Measurements from ENCODE around the gene PFKFB1.

DNA sequence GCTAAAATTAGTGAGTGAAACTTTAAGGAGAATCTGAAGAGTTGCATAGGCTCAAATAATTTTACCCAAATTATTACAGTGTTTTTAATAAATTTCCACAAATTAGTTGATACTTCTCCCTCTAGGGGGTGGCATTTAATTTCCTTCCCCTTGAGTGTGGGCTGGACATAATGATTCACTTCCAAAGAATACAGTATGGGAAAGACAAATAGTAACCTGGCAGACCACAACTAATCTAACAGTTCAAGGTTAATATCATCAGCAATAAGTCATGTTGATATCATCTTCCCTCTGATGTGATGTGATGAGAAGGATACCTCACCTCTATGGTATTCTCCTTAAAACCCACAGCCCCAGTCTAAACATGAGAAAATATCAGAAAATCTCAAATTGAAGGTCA is 15.5 kb downstream of the PFKFB1 start:
- TF ChIP-seq, protein P1, sequence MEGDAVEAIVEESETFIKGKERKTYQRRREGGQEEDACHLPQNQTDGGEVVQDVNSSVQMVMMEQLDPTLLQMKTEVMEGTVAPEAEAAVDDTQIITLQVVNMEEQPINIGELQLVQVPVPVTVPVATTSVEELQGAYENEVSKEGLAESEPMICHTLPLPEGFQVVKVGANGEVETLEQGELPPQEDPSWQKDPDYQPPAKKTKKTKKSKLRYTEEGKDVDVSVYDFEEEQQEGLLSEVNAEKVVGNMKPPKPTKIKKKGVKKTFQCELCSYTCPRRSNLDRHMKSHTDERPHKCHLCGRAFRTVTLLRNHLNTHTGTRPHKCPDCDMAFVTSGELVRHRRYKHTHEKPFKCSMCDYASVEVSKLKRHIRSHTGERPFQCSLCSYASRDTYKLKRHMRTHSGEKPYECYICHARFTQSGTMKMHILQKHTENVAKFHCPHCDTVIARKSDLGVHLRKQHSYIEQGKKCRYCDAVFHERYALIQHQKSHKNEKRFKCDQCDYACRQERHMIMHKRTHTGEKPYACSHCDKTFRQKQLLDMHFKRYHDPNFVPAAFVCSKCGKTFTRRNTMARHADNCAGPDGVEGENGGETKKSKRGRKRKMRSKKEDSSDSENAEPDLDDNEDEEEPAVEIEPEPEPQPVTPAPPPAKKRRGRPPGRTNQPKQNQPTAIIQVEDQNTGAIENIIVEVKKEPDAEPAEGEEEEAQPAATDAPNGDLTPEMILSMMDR (IDR thresholded peaks at IDR 0.05; ENCODE audit: low read depth, low read length): no peak
- no peak for TF ChIP-seq EZH2phosphoT487 (IDR thresholded peaks at IDR 0.05; ENCODE audit: low read depth)
